Kidney capillary endothelial cell (primary cell): ENCODE measurements around the gene MACROH2A2.
A peak's percentile ranks its signal among the peaks of the same experiment; 100 is the strongest.

Experiments
- DNase-seq: peaks from one replicate; pipeline ENCODE4 v3.0.0-alpha.2; 2018; ENCODE audit warnings: low spot score

MACROH2A2 gene

GRCh38 chr10:70130878-70131559, 78.4 kb downstream of the MACROH2A2 start:
- no peak for DNase-seq

- no peak for DNase-seq
These were observed 78.9 kb downstream of the MACROH2A2 start for GRCh38 chr10:70131560-70131937.

- peak; percentile 38 for DNase-seq
These were observed 79.7 kb downstream of the MACROH2A2 start, which contains the start of gene AIFM2 for GRCh38 chr10:70132098-70133029. TSS of gene AIFM2 (minus strand) at chr10:70132825. CDS start at chr10:70124084, 8,741 bp downstream.

GRCh38 chr10:70135046-70135445, 82.4 kb downstream of the MACROH2A2 start:
- no peak for DNase-seq

DNA sequence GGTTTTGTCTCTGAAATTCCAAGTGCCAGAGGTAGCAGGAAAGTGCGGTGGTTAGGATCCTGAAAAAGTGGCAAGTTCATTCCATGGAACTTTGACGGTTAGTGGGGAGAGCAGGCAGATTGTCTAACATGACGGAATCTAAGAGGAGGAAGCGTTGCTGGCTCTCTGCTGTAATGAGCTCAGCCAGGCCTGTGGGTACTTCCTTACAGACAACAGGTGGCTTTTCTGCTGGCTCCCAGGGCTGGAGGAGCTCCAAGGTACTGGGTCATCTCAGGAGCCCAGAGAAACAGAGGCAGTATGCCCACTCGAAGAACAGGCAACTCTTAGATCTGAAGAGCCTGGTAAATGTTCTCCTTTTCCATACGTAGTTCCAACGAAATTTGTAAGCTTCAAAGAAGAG, 83.0 kb downstream of the MACROH2A2 start:
- DNase-seq = no peak

- no peak for DNase-seq
These were observed 84.5 kb downstream of the MACROH2A2 start for GRCh38 chr10:70137135-70137534.

- no peak for DNase-seq
These were observed 85.6 kb downstream of the MACROH2A2 start for GRCh38 chr10:70137927-70138883.

DNA sequence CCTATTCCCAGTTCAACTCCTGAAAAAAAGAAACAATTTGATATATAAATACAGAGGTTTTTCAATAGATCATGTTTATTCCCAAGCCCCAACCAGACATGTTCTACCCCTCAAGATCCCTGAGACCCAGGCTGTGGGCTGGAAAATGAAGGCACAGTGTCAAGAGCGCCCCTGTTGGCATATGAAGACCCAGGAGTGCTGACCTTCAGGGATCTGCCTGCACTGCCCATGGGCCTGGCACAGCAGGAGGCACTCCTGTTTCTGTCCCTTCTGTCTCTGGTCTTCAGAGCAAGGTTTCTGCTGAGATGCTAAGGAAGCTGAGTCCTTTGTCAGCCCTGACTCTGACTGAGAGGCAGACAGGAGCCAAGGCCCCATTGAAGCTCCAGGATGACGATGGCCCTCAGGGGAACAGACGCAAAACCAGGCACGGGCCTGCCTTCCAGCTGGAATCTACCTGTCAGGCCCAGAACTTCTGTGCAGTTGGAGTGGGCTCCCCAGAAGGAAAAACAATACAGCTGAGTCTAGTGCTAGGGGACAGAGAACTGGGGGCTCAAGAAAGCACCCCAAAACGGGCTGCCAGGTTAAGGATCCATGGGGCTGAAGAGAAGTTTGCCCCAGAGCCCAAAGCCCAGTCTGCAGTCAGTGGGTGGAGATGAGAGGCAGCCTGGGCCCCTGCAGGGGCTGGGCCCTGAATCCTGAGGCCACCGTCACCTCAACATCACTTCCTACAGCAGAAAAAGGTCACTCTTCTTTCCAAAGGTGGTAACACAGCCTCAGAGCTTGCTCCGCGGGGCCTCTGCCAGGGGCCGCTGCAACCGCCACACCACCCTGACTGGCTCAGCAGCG, 86.7 kb downstream of the MACROH2A2 start:
- no peak for DNase-seq

GRCh38 chr10:70139997-70140250, 87.3 kb downstream of the MACROH2A2 start:
- no peak for DNase-seq

DNA sequence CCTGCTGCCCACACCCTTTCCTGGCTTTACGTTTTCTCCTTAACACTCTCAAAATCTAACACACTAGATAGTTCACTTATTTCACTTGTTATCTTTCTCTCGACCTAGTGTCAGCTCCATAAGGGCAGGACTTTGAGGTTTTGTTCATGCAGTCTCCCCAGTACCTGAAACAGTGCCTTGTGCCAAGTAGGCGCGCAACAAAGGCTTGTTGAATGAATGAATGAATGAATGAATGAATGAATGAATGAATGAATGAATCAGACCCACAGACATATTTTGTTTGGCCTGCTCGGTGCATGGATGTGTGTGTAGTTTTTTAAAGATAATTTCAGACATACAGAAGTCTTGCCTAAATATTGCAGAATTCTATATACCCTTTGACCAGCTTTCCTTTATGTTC, 87.7 kb downstream of the MACROH2A2 start:
- no peak for DNase-seq

- DNase-seq = no peak
These were observed 89.9 kb downstream of the MACROH2A2 start for GRCh38 chr10:70142555-70142954.

- DNase-seq = no peak
These were observed 91.9 kb downstream of the MACROH2A2 start for GRCh38 chr10:70144372-70145110.

- no peak for DNase-seq
These were observed 92.6 kb downstream of the MACROH2A2 start for GRCh38 chr10:70145166-70145665.

DNA sequence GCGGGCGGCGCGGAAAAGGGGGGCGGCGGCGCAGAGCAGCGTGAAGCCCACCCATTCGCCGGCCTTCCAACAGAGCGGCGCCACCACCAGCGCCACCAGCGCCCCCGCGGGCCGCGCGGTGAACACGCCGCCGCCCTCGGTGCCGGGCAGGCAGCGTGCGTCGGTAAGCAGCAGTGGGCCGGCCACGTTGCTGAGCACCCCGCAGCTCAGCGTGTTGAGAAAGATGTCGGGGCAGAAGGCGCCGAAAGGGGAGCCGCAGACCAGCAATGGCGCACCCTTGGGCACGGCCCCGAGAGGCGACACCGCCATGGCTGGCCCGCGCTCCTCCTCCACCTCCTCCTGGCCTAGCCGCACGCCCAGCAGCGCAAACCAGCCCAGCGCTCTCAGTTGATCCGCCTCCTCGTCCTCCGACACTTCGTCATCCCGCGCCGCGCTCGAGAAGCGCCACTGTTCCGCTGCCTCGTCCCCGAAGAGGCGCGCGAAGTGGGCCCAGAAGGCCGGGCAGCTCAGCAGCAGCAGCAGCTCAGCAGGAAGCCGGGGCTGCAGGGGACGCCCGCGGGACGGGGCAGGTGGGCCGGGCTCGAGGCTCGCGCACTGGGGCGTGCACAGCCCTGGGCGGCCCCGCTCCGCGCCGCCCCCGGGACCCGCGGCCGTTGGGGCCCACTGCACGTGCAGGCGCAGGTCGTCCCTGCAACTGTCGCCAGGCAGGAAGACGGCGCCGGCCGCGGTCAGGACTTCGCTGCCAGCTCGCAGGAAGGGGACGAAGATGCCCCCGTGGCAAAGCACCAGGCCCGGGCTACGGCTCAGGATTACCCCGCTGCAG, 93.2 kb downstream of the MACROH2A2 start:
- peak; percentile 58 for DNase-seq

DNA sequence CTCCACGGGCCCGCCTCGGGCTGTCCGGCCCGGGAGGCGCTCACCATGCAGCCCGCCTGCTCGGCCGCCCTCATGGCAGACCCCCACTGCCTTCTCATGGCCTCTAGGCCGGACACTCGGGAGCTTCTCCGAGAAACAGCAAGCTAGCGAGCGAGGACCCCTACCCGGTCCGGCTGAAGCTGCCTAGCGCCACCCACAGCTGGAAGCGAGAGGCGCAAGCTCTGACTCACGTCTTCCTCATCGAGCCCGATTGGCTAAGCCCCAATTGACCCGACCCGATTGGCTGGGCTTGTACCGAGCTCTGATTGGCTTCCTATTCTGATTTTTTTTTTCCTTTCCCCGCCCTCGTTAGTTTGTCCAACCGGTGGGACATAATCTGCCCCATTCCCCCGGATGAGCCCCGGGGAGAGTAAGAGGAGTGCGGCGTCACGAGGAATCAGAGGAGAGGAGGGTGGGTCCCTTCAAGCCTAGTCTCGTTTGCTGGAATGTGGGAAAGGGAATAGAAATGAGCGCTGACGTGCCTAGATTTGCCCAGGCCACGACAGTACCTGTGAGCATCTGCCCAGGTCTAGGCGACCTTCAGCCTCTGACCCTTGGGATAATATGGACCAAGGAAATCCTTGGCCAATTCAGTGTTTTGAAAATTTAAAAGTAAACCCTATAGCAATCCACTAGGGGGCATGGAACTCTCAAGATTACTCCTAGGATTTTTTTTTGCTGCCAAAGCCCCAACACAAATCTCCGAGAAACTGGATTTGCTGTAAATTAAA, 94.0 kb downstream of the MACROH2A2 start, which contains the start of gene TYSND1:
TSS of gene TYSND1 (minus strand) at position 212 of the 770 bp plus-strand sequence. CDS start at position 98, 114 bp downstream.
- peak; percentile 97 for DNase-seq

DNA sequence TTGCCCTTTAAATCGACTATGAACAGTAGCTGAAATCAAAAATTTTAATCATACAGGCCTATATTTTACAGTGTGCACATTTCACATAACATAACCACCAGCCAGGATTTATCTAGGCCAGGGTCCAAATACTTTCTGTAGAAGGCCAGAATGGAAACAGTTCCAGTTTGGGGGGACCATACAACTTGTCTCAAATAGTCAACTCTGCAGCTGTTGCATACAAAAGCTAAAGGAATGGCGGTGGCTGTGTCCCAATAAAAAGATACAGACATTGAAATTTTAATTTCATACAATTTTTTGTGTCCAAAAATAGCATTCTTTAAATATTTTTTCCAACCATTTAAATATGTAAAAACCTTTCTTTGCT, 94.6 kb downstream of the MACROH2A2 start:
- DNase-seq = no peak

DNA sequence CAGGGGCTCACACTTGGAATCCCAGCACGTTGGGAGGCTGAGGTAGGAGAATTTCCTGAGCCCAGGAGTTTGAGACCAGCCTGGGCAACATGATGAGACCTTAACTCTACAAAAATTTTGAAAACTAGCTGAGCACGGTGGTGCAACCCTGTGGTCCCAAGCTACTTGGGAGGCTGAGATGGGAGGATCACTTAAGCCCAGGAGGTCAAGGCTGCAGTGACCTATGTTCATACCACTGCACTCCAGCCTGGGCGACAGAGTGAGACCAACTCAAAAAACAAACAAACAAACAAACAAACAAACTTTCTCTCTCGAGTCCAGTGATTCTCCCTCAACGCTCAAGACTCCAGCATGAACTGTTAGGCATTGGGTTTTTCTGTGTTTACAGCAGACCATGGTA, 95.9 kb downstream of the MACROH2A2 start:
- no peak for DNase-seq

DNA sequence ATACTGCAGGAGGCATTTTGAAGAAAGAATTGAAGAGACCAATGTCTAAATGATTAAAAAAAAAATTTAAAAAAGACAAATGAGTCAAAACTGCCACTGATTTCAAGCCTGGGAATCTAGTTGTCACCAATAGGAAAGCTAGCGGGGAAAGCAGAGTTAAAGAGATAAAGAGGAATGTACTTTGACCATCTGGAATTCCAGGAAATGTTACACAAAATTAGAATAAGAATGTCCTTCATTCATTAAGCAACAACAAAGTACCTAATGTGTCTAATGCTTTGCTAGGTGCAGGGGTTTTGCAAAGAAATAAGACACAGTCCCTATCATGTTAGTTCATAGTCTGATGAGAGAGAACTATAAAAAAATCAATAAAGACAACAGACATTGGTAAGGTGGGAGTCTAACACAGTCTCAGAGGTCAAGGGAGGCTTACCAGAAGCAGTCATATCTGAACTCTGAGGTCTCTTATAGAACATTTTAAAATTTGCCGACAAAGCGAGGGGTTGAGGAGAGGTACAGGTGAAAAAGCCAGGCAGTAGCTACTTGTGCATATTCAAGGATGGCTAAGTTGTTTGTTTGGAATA, 102.7 kb downstream of the MACROH2A2 start:
- DNase-seq = no peak
